IPS DF 19.7 (cell line): ENCODE measurements around the gene CABYR.

ENCODE experiments used
- DNase-seq: peaks from one replicate; pipeline ENCODE4 v3.0.0-alpha.2; 2013; ENCODE audit warnings: low read depth, low spot score

CABYR gene, protein sequence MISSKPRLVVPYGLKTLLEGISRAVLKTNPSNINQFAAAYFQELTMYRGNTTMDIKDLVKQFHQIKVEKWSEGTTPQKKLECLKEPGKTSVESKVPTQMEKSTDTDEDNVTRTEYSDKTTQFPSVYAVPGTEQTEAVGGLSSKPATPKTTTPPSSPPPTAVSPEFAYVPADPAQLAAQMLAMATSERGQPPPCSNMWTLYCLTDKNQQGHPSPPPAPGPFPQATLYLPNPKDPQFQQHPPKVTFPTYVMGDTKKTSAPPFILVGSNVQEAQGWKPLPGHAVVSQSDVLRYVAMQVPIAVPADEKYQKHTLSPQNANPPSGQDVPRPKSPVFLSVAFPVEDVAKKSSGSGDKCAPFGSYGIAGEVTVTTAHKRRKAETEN

DNA sequence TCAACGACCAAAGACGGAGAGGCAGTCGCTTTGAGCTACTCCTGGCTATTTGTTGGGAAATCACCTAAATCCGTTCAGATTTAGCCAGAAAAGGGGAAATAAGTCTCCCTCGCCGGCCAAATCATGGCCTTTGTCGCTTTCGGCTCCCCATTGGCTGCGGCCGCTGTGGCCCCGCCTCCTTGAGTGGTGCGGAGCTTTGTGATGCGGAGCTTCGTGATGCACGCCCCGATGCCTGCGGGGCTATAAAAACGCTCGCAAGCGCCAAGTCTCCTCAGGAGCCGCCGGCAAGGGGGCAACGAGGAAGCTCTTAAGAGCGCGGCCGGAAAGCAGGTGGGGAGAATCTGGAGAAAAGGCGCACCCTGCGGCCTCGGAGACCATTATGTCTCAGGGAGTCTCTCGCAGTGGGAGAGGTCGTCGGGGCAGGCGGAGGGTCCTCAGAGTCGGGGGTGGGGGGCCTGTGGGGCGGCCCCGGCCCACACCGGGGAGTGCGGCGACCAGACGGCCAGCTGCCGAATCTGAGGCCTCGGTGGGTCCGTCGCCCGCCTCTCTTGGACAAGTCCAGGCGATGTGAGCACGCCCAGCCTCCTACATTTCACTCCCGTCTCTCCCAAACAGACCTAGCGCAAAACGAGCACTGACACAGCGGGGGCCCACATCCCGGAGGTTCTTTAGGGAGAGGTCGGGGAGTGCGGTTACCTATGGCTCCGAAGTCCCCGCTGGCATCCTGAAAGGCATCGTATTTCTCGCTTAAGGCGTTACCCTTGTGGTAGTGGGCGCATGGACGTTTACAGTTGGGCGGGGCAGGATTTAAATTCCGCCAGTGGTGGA is at the start of gene CABYR:
Gene CABYR, plus strand, starts transcription at position 274 of the 828 bp plus-strand sequence. CDS start 4,053 bp downstream, outside the sequence.
- peak; percentile 83 for DNase-seq

DNA sequence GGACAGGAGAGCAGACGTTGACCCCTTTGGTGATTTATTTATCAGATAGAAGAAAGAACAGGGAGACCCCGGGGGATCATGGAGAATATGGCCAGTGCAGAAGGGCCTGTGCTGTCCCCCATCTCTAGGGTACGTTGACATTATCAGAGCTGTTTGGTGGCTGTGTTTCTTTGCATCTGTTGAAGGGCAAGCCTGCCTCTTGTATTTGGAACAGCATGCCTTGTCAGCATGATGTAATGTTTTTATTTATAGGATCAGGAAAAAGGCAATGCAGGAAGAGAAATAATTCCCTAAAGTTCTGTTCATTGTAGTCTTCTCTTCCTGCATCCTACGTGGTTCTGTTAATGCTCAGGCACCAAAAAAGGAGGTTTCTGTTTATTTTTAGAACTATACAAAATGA is 49.8 kb upstream of the CABYR start:
- no peak for DNase-seq

DNA sequence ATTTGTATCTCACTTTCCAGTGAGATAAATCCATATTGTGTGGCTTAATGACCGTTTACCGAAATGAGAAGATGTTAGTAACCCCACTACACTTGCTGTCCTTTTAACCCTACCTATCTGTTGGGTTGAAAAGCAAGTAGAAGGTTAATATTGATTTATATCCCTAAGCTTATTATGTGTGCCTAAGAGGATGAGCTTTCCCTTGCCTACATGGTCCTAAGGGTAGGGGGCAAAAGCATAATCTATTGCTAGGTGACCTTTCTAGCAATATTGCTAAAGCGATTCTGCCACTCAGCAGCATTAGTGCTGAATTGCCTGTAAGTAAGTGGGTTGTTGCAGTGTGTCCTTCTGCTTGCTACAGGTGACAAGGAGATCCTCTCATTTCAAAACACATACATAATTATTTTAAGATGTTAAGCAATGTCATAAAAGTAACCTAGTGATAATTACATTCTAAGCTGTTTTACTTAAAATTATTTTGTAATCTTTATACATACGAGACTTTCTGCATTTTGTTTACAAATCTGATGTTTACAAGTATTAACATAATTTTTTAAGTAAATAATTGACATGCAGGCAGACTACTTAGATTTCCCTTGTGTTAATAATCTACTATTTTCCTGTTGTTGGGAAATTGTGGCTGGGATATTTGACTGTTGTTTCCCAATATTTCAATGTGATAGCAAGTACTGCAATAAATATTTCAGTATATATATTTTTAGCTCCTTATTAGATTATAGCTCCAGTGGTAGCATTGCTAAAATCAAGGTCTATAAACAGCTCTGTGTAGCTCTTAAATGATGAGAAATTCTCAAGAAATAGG is 49.1 kb upstream of the CABYR start:
- no peak for DNase-seq

DNA sequence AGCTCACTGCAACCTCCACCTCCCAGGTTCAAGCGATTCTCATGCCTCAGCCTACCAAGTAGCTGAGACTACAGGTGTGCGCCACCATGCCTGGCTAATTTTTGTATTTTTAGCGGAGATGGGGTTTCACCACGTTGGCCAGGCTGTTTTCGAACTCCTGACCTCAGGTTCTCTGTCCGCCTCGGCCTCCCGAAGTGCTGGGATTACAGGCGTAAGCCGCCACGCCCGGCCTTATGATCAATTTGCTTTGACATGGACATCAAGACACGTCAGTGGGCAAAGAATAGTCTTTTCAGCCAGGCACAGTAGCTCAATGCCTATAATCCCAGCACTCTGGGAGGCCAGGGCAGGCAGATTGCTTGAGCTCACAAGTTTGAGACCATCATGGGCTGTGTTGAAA is 48.0 kb upstream of the CABYR start:
- no peak for DNase-seq

DNA sequence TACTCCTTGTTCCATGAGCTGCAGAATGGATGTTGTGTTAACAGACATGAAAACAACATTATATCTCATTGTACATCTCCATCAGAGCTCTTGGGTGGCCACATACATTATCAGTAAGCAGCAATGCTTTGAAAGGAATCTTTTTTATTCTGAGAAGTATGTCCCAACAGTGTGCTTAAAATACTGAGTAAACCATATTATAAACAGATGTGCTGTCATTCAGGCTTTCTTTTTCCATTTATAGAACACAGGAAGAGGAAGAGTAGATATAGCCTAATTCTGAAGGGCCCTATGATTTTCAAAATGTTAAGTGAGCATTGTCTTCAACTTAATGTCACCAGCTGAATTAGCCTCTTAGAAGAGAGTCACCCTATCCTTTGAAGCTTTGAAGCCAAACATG is 44.3 kb upstream of the CABYR start:
- no peak for DNase-seq

DNA sequence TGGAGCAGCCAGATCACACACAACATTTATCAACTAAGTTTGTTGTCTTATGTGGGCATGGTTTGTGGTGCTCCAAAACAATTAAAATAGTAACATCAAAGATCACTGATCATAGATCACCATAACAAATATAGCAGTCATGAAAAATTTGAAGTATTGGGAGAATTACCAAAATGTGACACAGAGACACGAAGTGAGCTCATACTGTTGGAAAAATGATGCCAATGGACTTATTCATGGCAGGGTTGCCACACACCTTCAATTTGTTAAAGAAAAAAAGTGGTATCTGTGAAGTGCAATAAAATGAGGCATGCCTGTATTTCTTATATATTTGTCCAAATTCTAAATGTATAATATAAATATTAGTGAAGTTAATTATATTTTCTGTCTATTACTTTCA is 42.9 kb upstream of the CABYR start:
- no peak for DNase-seq

DNA sequence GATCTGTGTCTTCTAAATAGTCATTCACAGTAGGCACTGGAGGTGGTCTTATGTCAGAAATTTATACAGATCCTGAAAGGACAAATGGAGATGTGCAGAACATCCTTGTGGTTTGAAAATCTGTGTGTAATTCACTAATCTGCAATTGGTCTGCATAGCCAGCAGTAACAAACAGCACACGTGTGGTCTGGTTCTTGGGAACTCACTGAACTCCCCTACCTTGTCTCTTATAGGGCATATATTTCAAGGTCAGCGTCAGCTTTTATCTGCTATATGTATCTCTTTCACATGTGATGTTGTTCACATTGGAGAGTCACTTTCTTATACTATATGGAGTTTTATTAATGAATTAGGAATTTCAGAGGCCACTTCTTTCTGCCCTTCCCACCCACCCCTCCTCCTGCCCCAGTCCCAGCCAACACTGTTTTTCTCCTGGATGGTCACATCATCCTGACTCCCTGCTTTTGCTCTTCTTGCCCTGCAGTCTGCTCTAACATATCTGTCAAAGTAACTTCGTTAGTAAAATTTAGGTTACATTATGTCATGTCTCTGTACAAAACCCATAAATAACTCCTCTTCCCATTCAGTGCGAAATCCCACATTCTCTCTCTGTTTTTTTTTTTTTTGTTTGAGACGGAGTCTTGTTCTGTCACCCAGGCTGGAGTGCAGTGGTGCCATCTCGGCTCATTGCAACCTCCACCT is 35.4 kb upstream of the CABYR start:
- no peak for DNase-seq

DNA sequence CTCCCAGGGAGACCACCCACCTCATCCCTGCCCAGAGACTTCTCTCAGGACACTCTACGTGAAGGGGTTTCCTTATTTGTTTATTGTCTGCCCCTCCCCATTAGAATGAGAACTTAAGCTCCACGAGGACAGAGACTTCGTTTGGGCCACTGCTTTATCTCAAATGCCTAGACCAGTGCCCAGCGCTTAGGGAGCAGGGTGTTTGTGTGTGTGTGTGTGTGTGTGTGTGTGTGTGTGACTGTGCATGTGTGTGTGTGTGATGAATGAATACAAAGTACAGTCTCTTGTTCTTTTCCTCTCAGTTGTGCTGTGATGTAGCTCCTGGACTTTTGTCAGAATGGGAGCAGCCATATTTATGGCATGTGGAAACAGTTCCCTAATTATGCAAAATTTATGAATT is 34.4 kb upstream of the CABYR start:
- DNase-seq, result no peak

DNA sequence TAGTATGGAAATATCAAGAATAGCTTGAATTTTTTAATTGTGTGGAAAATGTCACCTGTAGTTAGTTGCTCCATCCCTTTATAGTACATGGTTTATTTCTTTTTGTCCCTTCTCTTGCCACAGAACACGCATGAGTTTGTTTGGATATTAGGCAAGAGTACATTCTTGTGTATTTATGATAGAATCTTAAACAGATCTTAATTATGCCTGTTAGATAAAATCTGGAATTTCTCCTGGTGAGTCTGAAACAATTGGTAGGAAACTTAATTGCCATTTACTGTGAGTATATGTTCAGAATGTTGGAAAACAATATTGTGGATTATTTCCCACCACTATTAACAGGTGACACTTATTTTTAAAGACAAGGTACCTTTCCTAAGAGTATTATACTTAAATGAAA is 30.2 kb upstream of the CABYR start:
- DNase-seq, result no peak

DNA sequence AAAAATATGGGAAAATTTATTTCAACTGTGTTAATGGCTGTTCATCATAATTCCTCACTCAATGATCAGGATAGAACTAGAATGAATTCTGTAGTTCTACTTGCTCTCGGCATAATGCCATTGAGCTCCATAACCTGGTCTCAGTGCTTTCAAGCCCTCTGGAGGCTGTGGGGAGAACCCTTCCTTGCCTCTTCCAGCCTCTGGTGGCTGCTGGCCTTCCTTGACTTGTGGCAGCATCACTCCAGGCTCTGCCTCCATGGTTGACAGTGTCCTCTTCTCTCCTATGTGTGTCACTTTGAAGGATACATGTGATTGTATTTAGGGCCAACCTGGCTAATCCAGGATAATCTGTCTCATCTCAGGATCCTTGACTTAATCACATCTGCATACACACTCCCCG is 26.9 kb upstream of the CABYR start:
- DNase-seq, result no peak

DNA sequence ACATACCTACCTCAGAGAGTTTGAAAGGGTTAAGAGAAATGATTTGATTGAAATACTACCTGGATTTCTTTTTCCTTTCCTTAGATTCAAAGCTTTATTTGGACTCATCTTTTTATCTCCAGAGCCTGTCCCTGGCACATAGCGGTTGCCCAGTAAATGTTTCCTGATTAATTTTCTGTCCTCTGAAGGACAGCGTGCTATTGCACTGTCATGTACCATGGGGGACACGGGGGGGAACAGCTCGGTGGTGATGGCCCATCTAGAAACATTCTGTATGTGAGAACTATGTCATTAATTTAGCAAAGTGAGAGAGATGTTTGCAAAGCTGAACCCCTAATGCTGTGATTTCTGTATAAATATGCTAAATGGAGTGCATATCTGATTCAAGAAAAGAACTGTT is 26.4 kb upstream of the CABYR start:
- DNase-seq, result no peak

DNA sequence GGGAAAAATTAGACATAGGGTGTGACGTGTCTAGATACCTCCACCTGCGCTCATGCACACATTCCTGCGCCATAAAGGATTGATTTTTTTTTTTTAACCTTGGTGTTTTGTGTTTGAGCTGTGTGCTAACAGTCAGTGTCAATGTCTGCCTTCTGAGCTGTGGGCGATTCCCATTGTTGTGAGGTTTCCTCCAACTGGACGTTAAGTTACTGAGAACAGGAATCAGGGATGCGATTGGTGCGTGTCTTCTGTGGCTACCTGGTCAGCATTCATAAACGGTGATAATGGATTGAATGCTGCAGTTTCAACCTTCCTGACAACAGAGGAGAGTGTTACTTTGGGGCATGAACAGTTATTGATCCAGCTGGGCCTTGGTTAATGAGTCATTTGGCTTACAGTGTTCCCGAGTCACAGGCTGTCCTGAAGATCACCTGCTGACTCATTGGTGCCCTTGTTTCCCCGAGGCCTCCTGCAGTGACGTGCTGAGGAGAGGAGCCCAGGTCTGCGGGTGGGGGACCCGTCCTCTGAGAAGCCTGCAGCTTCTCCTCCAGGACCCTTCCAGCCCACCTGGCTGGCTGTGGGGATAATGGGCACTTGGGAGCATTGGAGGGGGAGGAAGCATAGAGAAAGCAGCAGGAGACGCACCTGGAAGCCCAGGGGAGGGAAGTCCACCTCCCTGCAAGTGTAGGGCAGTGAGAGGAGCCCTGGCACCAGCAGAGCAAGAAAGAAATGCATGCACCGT is 25.8 kb upstream of the CABYR start:
- DNase-seq, result no peak

DNA sequence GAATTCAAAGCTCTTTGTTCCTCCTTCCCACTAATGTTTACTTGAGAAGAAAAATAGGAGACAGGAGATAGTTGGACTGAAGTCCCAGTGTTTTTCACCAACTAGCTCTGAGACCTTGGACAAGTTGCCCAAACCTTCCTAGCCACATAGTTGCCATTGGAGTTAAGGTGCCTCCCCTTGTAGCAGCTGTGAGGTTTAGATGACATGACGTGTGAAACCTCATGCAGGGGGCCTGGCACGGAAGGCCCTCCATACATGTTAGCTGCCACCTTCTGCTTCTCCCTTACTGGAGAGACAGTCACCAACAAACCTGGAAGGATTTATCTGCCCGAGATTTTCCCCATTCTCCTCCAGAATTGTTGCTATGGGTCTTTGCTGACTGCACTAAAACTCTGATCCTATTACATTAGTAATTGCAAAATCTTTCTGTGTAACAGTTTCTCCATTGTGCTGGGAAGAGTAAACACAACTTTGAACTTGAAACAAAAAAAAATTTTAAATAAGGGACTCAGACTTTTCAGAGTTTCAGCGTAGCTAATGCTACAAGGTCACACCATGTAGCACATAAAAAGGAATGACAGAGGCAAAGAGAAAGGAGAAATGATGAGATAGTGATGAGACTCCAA is 23.8 kb upstream of the CABYR start:
- DNase-seq, result no peak

DNA sequence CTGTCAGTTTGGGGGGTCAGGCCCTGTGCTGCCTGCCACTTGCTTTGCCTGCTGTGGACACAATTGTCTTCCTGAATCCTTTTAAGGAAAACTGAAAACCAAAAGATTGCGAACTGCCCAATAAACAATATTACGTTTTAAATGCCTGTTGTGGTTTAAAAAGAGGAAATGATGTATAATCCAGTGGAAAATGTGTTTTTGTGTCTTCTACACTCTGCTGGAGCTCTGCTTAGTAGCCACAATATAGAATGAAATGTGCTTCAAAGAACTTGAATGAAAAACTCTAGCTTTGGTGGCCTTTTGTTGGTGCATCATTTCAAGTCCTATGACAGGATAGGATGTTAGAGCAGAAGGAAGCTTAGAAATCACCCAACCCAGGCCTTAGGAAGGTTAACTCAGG is 23.2 kb upstream of the CABYR start:
- no peak for DNase-seq

DNA sequence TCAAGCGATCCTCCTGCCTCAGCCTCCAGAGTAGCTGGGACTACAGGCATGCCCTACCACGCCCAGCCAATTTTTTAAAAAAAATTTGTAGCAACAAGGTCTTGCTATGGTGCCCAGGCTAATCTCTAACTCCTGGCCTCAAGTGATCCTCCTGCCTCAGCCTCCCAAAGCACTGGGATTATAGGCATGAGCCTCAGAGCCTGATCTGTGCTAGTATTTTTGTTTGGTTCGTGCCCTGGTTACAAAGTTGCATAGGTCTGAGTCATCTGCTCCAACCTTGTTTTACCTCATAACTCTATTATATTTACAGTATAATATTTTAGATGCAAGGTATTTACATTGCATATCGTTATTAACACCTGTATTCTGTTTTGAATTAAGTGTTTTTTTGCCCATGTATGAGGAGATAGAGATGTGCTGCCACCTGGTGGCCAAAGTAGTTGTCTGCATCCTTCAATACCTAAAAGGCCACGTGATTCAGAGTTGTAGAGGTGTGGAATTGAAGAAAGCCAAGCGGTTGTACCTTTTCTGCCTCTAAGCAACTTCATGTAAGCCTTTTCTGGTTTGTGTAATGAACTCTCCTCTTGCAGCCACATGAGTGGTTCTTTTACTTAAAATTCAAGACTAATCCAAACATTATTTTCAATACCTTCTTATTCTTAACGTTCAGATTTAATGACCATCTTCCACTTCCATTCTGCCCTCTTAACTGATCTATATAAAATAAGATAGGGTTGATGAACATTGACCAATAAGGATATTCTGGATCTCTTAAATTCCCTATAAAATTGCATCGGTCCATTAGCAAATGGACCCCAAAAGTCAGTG is 19.9 kb upstream of the CABYR start:
- no peak for DNase-seq

DNA sequence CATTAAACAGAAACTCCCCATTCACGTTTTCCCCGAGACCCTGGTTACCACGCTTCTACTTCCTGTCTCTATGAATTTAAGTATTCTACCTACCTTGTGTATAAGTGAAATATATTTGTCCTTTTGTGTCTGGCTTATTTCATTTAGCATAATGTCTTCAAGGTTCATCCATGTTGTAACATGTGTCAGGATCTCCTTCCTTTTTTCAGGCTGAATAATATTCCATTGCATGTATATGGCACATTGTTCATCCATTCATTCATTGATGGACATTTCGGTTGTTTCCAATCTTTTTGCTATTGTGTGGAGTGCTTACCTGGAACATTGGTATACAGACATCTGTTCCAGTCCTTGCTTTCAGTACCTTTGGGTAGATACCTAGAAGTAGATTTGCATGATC is 18.2 kb upstream of the CABYR start:
- DNase-seq, result no peak

DNA sequence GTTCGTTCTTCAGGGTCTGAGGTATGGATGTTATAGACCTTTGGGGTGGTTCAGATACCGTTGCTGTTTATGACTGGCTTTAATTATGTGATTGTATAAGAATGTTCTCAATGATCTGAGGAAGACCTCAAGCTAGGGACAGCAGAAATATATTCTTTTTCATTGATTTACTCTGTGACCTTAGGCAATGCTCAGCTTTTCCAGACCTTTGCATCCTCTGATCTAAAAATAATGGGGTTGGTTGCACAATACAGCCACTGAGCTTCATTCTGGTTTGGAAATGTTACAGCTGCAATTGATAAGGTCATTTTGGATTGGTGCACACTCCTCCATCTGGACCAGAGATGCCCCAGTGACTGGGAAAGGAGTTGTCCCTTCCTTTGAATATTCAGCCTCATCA is 17.2 kb upstream of the CABYR start:
- no peak for DNase-seq

DNA sequence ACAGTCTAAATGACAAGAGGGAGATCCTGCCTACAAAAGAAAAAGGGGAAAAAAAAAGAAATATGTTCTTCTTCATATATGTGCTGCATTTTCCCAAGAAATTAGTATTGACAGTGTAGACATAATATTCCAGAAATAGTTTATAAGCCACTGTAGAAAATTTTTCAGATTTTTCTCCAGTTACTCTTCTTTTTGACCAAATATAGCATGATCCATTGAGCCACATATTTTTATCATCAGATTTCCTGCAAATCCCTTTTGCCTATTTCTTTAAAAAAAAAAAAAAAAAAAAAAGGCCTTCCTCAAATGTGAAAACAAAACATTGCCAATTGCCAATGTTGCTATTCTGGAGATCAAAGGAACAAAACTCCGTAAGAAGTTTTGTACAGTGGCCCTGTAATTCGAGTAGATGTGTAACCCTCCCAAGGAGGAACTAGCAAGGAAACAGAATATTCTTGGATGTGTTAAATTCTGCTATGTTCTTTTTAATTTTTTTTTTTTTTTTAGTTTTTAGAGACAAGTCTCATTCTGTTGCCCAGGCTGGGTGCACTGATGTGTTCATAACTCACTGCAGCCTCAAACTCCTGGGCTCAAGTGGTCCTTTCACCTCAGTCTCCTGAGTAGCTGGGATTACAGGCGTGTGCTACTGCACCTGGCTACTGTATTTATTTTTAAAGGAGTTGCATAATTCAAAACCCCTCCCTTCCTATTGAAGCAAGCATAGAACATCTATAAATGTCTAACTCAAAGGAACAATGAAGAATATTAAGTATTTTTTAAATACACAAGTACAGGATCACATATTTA is 12.5 kb upstream of the CABYR start:
- no peak for DNase-seq

DNA sequence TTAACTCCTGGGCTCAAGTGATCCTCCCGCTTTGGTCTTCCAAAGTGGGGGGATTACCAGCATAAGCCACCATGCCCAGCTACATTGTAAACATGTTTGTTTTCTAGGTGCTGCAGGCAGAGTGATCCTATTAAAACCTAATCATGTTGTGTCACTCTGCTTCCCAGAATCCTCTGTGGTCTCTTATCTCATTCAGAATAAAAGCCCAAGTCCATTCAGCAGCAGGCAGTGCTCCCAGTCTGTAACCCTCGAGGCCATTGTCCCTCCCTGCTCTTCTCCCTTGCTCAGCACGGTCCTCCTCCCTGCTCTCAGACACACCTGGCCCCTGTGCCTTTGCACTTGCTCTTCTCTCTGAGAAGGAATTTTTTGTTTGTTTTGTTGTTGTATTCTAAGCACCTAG is 11.1 kb upstream of the CABYR start:
- no peak for DNase-seq
